PFSK-1 (cell line): ENCODE data around the gene CD9.

ENCODE experiments used
- FOXP2 ChIP-seq: optimal IDR thresholded peaks from 2 replicates; pipeline ENCODE3; 2011; ENCODE audit warnings: borderline replicate concordance, control low read depth, inconsistent platforms; ENCODE audit not compliant: insufficient read depth; ENCODE audit errors: extremely low read length, extremely low read depth
- POLR2AphosphoS5 ChIP-seq: IDR thresholded peaks from 2 replicates; pipeline ENCODE4 v1.6.1; 2012; ENCODE audit warnings: low read depth, mild to moderate bottlenecking, control low read depth, low read length, moderate library complexity
- REST ChIP-seq, 2 experiments: IDR thresholded peaks; 2 replicates each; pipeline versions ENCODE4 v1.6.1 to v1.8.0; 2011 to 2012; ENCODE audit warnings: low read depth in 2 of 2, low read length in 2 of 2, control low read depth in 1 of 2, inconsistent platforms in 1 of 2, mild to moderate bottlenecking in 1 of 2, moderate library complexity in 1 of 2; ENCODE audit not compliant: insufficient read depth in 1 of 2
- SIN3A ChIP-seq: IDR thresholded peaks from 2 replicates; pipeline ENCODE4 v1.6.1; 2012; ENCODE audit warnings: mild to moderate bottlenecking, low read length, moderate library complexity, borderline replicate concordance; ENCODE audit not compliant: insufficient read depth
- TAF1 ChIP-seq: IDR thresholded peaks from 2 replicates; pipeline ENCODE4 v1.6.1; 2012; ENCODE audit warnings: low read length, control low read depth, borderline replicate concordance; ENCODE audit not compliant: insufficient read depth

CD9 gene

GRCh38 chr12:6189028-6189427 lies 11.2 kb upstream of the CD9 start:
- TF ChIP-seq SIN3A: no peak
- no peak for TF ChIP-seq REST (IDR thresholded peaks at IDR 0.05; ENCODE audit: insufficient read depth in 1 of 2, low read depth in 2 of 2, low read length in 2 of 2)
- TF ChIP-seq TAF1: no peak
- no peak for TF ChIP-seq FOXP2
- no peak for TF ChIP-seq POLR2AphosphoS5

GRCh38 chr12:6192604-6193380 lies 7.4 kb upstream of the CD9 start:
- no peak for TF ChIP-seq SIN3A
- TF ChIP-seq FOXP2: no peak
- TF ChIP-seq POLR2AphosphoS5: no peak
- no peak for TF ChIP-seq TAF1
- no peak for TF ChIP-seq REST (IDR thresholded peaks at IDR 0.05; ENCODE audit: insufficient read depth in 1 of 2, low read depth in 2 of 2, low read length in 2 of 2)

- TF ChIP-seq POLR2AphosphoS5: no peak
- no peak for TF ChIP-seq TAF1
- no peak for TF ChIP-seq FOXP2
- TF ChIP-seq REST (IDR thresholded peaks at IDR 0.05; ENCODE audit: insufficient read depth in 1 of 2, low read depth in 2 of 2, low read length in 2 of 2): no peak
- TF ChIP-seq SIN3A: no peak
Observed at GRCh38 chr12:6193853-6194815, 6.1 kb upstream of the CD9 start.

- TF ChIP-seq POLR2AphosphoS5 (no peak), FOXP2 (no peak), TAF1 (no peak), SIN3A (no peak), REST (IDR thresholded peaks at IDR 0.05; ENCODE audit: insufficient read depth in 1 of 2, low read depth in 2 of 2, low read length in 2 of 2) (no peak)
Observed at GRCh38 chr12:6195665-6196535, 4.3 kb upstream of the CD9 start.
